Progenitor cell of endocrine pancreas (in vitro differentiated cells): ENCODE measurements around the gene CRMP1. TPM values are rescaled to one million over a fixed set of nuclear protein-coding genes. Genes with fewer than 3 reads are reported as not detected.

Experiments
- DNase-seq: peaks from one replicate; pipeline ENCODE4 v3.0.0; 2021; ENCODE audit warnings: low spot score; ENCODE audit not compliant: unreplicated experiment
- H3K27ac Mint-ChIP-seq: 2 replicates; pipeline ENCODE4 v1.8.0; 2021; ENCODE audit warnings: mild to moderate bottlenecking, moderate library complexity, mixed read lengths
- H3K27me3 Mint-ChIP-seq: 2 replicates; pipeline ENCODE4 v1.8.0; 2021; ENCODE audit warnings: mixed read lengths
- H3K36me3 Mint-ChIP-seq: 2 replicates; pipeline ENCODE4 v1.8.0; 2022; ENCODE audit warnings: mixed read lengths; ENCODE audit not compliant: insufficient read depth
- H3K4me1 Mint-ChIP-seq: 2 replicates; pipeline ENCODE4 v1.8.0; 2021; ENCODE audit warnings: low read depth, mixed read lengths
- H3K4me3 Mint-ChIP-seq: 2 replicates; pipeline ENCODE4 v1.8.0; 2021; ENCODE audit warnings: low read depth, mild to moderate bottlenecking, moderate library complexity, mixed read lengths
- H3K9me3 Mint-ChIP-seq: 2 replicates; pipeline ENCODE4 v1.8.0; 2021; ENCODE audit warnings: low read depth, mixed read lengths
- CTCF ChIP-seq: fragments of 200-600 bp; sonication (generic); IDR thresholded peaks from one replicate; pipeline ENCODE4 v1.5.0; 2021; ENCODE audit warnings: antibody characterized with exemption, mild to moderate bottlenecking; ENCODE audit not compliant: unreplicated experiment
- total RNA-seq: library from RNA; stranded (reverse); gene quantifications from 2 replicates; pipeline ENCODE4 v1.2.1, GENCODE V29; 2021

CRMP1 gene
- total RNA-seq, 1 donor from 2014 or later = 17.6 TPM

- Mint-ChIP-seq H3K9me3 (no peaks in the 10 kb centered on the region), H3K4me3 (peak overlapping the region; percentile 61), H3K27ac (no peak overlapping the region), H3K36me3 (no peaks in the 10 kb centered on the region), H3K4me1 (peaks cover 5% of the 10 kb centered on the region), H3K27me3 (peaks cover 78% of the 10 kb centered on the region)
- DNase-seq = no peak
- no peak for TF ChIP-seq CTCF
Measured at GRCh38 chr4:5889002-5889696, 3.7 kb downstream of the CRMP1 start.

- TF ChIP-seq CTCF = no peak
- Mint-ChIP-seq H3K4me3 (peak overlapping the region; percentile 61), H3K27ac (no peak overlapping the region), H3K4me1 (peaks cover 5% of the 10 kb centered on the region), H3K36me3 (no peaks in the 10 kb centered on the region), H3K9me3 (no peaks in the 10 kb centered on the region), H3K27me3 (peaks cover 75% of the 10 kb centered on the region)
- no peak for DNase-seq
Measured at GRCh38 chr4:5888222-5889001, 4.5 kb downstream of the CRMP1 start.

- no peak for DNase-seq
- peak; percentile 26 for TF ChIP-seq CTCF
- no peaks in the 10 kb centered on the region for H3K9me3 Mint-ChIP-seq
- H3K36me3 Mint-ChIP-seq = no peaks in the 10 kb centered on the region
- H3K4me1 Mint-ChIP-seq = peaks cover 5% of the 10 kb centered on the region
- H3K27ac Mint-ChIP-seq = peak overlapping the region; percentile 33
- peak overlapping the region; percentile 72 for H3K4me3 Mint-ChIP-seq
- H3K27me3 Mint-ChIP-seq = peaks cover 77% of the 10 kb centered on the region
Measured at GRCh38 chr4:5887361-5888221, 5.3 kb downstream of the CRMP1 start.

GRCh38 chr4:5887011-5887360, 5.9 kb downstream of the CRMP1 start:
- TF ChIP-seq CTCF = no peak
- Mint-ChIP-seq H3K27ac (peak overlapping the region; percentile 33), H3K36me3 (no peaks in the 10 kb centered on the region), H3K4me1 (peaks cover 5% of the 10 kb centered on the region), H3K9me3 (no peaks in the 10 kb centered on the region), H3K4me3 (peak overlapping the region; percentile 72), H3K27me3 (peaks cover 78% of the 10 kb centered on the region)
- no peak for DNase-seq

- peaks cover 5% of the 10 kb centered on the region for H3K4me1 Mint-ChIP-seq
Measured at GRCh38 chr4:5885733-5886132, 7.2 kb downstream of the CRMP1 start.

More at GRCh38 chr4:5885733-5886132, 7.2 kb downstream of the CRMP1 start:
- TF ChIP-seq CTCF = no peak
- Mint-ChIP-seq H3K9me3 (no peaks in the 10 kb centered on the region), H3K36me3 (no peaks in the 10 kb centered on the region), H3K27me3 (peaks cover 74% of the 10 kb centered on the region), H3K27ac (no peak overlapping the region), H3K4me3 (no peak overlapping the region)
- no peak for DNase-seq
